HepG2 (cell line): ENCODE measurements around the gene VAC14. TPM values are rescaled to one million over a fixed set of nuclear protein-coding genes. Genes with fewer than 3 reads are reported as not detected.

ENCODE experiments used
- RARA ChIP-seq: IDR thresholded peaks from 2 replicates; pipeline ENCODE4 v1.6.1; 2016; ENCODE audit warnings: missing genetic modification reagents, missing compliant biosample characterization
- RXRA ChIP-seq: sonication (generic); formaldehyde crosslinking; IDR thresholded peaks from 2 replicates; pipeline ENCODE4 v1.5.1; 2020; ENCODE audit warnings: missing genetic modification reagents
- ZFX ChIP-seq: sonication (generic); formaldehyde crosslinking; IDR thresholded peaks from 2 replicates; pipeline ENCODE4 v1.4.0; 2020; ENCODE audit warnings: mild to moderate bottlenecking, low read depth, missing genetic modification reagents, moderate library complexity
- ZNF101 ChIP-seq: sonication (generic); formaldehyde crosslinking; IDR thresholded peaks from 2 replicates; pipeline ENCODE4 v1.4.0; 2020; ENCODE audit warnings: mild to moderate bottlenecking, low read depth, missing genetic modification reagents, borderline replicate concordance
- ZNF614 ChIP-seq: IDR thresholded peaks from 2 replicates; pipeline ENCODE4 v1.6.1; 2018; ENCODE audit warnings: missing biosample characterization, missing genetic modification reagents, inconsistent platforms, borderline replicate concordance
- ZNF7 ChIP-seq: IDR thresholded peaks from 2 replicates; pipeline ENCODE4 v1.6.1; 2016; ENCODE audit warnings: missing biosample characterization, missing genetic modification reagents
- ZSCAN29 ChIP-seq: sonication (generic); formaldehyde crosslinking; conservative IDR thresholded peaks from 2 replicates; pipeline ENCODE4 v1.4.0; 2020; ENCODE audit warnings: mild to moderate bottlenecking, missing genetic modification reagents
- polyA plus RNA-seq, 8 experiments: library from polyadenylated mRNA; depleted of rRNA in 3 of 8; stranded (reverse) in 7 of 8; unstranded in 1 of 8; fragments of >200 nt; fragmentation: Illumina TruSeq in 4 of 8; extraction: Trizol in 4 of 8; gene quantifications; 2 replicates each; pipeline versions ENCODE4 v1.2.1 to v1.2.3, GENCODE V29; 2011 to 2016; ENCODE audit warnings: low read depth in 4 of 8, missing spikeins in 1 of 8, mixed read lengths in 1 of 8; ENCODE audit not compliant: insufficient read depth in 1 of 8
- total RNA-seq, 5 experiments: library from RNA; depleted of rRNA; stranded (reverse); fragments of >200 nt; fragmentation: Illumina TruSeq; extraction: Trizol; gene quantifications; 2 replicates each; pipeline ENCODE4 v1.2.3, GENCODE V29; 2016; ENCODE audit warnings: low read depth in 1 of 5
- TF ChIP-seq, protein P1 (sequence below): sonication (generic); formaldehyde crosslinking; conservative IDR thresholded peaks from 2 replicates; pipeline ENCODE4 v1.8.0; 2022; ENCODE audit warnings: mild to moderate bottlenecking, moderate library complexity, missing genetic modification reagents
- TF ChIP-seq, protein P2 (sequence below): sonication (generic); formaldehyde crosslinking; IDR thresholded peaks from 2 replicates; pipeline ENCODE4 v1.4.0; 2020; ENCODE audit warnings: missing genetic modification reagents, borderline replicate concordance
- TF ChIP-seq, protein P3 (sequence below): sonication (generic); formaldehyde crosslinking; IDR thresholded peaks from 2 replicates; pipeline ENCODE4 v1.4.0; 2020; ENCODE audit warnings: missing genetic modification reagents
- TF ChIP-seq, protein P4 (sequence below): IDR thresholded peaks from 2 replicates; pipeline ENCODE4 v1.6.1; 2016
- TF ChIP-seq, protein P5 (sequence below), 2 experiments: IDR thresholded peaks; 2 replicates each; pipeline ENCODE4 v1.6.1; 2011 to 2012; ENCODE audit warnings: low read length in 2 of 2, borderline replicate concordance in 1 of 2, low read depth in 1 of 2, mild to moderate bottlenecking in 1 of 2, moderate library complexity in 1 of 2
- TF ChIP-seq, protein P6 (sequence below): fragments of 450-650 bp; IDR thresholded peaks from 2 replicates; pipeline ENCODE4 v1.6.1; 2017

VAC14 gene
- total and polyA plus RNA-seq, 2 of the 13 experiments (the other 11 are each of a cell fraction or from before 2014, with no cell fraction given) = 23.5 to 24.6 TPM

DNA sequence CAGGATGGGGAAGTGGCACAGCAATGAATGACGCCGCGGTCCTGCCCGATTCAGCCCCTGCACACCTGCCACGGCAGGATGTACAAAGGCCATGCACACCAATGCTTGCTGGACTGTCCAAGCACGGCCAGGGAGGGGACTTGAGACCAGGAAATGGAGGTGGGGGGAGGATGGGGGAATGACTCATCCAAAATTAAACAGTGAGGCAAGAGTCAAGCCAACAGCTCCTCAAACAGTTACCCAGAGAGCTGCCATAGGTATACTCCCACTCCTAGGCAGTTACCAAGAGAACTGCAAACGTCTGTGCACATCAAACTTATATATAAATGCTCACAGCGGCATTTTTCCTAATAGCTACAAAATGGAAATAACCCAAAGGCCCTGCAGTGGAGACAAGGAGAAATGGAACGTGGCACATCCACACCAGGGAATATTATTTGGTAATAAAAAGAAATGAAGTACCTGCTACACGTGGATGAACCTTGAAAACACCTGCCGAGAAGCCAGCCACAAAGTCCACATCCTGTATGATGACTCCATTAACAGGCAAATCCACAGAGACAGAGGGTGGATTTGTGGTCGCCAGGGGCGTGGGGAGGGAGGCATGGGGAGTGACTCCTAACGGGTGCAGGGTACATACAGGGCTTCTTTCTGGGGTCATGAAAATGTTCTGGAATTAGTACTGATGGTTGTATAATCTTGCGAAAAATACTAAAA, 54.1 kb downstream of the VAC14 start (continued):
- TF ChIP-seq, protein P1, sequence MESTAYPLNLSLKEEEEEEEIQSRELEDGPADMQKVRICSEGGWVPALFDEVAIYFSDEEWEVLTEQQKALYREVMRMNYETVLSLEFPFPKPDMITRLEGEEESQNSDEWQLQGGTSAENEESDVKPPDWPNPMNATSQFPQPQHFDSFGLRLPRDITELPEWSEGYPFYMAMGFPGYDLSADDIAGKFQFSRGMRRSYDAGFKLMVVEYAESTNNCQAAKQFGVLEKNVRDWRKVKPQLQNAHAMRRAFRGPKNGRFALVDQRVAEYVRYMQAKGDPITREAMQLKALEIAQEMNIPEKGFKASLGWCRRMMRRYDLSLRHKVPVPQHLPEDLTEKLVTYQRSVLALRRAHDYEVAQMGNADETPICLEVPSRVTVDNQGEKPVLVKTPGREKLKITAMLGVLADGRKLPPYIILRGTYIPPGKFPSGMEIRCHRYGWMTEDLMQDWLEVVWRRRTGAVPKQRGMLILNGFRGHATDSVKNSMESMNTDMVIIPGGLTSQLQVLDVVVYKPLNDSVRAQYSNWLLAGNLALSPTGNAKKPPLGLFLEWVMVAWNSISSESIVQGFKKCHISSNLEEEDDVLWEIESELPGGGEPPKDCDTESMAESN (CRISPR knock-in tag) = 0 out of 2 replicates have a peak, but pooled peaks have one; percentile 77
- TF ChIP-seq, protein P2, sequence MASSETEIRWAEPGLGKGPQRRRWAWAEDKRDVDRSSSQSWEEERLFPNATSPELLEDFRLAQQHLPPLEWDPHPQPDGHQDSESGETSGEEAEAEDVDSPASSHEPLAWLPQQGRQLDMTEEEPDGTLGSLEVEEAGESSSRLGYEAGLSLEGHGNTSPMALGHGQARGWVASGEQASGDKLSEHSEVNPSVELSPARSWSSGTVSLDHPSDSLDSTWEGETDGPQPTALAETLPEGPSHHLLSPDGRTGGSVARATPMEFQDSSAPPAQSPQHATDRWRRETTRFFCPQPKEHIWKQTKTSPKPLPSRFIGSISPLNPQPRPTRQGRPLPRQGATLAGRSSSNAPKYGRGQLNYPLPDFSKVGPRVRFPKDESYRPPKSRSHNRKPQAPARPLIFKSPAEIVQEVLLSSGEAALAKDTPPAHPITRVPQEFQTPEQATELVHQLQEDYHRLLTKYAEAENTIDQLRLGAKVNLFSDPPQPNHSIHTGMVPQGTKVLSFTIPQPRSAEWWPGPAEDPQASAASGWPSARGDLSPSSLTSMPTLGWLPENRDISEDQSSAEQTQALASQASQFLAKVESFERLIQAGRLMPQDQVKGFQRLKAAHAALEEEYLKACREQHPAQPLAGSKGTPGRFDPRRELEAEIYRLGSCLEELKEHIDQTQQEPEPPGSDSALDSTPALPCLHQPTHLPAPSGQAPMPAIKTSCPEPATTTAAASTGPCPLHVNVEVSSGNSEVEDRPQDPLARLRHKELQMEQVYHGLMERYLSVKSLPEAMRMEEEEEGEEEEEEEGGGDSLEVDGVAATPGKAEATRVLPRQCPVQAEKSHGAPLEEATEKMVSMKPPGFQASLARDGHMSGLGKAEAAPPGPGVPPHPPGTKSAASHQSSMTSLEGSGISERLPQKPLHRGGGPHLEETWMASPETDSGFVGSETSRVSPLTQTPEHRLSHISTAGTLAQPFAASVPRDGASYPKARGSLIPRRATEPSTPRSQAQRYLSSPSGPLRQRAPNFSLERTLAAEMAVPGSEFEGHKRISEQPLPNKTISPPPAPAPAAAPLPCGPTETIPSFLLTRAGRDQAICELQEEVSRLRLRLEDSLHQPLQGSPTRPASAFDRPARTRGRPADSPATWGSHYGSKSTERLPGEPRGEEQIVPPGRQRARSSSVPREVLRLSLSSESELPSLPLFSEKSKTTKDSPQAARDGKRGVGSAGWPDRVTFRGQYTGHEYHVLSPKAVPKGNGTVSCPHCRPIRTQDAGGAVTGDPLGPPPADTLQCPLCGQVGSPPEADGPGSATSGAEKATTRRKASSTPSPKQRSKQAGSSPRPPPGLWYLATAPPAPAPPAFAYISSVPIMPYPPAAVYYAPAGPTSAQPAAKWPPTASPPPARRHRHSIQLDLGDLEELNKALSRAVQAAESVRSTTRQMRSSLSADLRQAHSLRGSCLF = no peak
- peak; percentile 88 for TF ChIP-seq ZFX
- TF ChIP-seq RXRA (CRISPR knock-in tag) = peak; percentile 85
- no peak for TF ChIP-seq ZNF614 (CRISPR knock-in tag)
- peak; percentile 62; the same call in 1 of the 2 replicates for TF ChIP-seq RARA (CRISPR knock-in tag)
- TF ChIP-seq ZNF7 (CRISPR knock-in tag) = no peak
- TF ChIP-seq ZSCAN29 = peak; percentile 93
- TF ChIP-seq, protein P3, sequence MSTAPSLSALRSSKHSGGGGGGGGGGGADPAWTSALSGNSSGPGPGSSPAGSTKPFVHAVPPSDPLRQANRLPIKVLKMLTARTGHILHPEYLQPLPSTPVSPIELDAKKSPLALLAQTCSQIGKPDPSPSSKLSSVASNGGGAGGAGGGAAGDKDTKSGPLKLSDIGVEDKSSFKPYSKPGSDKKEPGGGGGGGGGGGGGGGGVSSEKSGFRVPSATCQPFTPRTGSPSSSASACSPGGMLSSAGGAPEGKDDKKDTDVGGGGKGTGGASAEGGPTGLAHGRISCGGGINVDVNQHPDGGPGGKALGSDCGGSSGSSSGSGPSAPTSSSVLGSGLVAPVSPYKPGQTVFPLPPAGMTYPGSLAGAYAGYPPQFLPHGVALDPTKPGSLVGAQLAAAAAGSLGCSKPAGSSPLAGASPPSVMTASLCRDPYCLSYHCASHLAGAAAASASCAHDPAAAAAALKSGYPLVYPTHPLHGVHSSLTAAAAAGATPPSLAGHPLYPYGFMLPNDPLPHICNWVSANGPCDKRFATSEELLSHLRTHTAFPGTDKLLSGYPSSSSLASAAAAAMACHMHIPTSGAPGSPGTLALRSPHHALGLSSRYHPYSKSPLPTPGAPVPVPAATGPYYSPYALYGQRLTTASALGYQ = peak; percentile 91
- TF ChIP-seq, protein P4, sequence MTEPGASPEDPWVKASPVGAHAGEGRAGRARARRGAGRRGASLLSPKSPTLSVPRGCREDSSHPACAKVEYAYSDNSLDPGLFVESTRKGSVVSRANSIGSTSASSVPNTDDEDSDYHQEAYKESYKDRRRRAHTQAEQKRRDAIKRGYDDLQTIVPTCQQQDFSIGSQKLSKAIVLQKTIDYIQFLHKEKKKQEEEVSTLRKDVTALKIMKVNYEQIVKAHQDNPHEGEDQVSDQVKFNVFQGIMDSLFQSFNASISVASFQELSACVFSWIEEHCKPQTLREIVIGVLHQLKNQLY (CRISPR knock-in tag) = peak; percentile 94
- TF ChIP-seq, protein P5, sequence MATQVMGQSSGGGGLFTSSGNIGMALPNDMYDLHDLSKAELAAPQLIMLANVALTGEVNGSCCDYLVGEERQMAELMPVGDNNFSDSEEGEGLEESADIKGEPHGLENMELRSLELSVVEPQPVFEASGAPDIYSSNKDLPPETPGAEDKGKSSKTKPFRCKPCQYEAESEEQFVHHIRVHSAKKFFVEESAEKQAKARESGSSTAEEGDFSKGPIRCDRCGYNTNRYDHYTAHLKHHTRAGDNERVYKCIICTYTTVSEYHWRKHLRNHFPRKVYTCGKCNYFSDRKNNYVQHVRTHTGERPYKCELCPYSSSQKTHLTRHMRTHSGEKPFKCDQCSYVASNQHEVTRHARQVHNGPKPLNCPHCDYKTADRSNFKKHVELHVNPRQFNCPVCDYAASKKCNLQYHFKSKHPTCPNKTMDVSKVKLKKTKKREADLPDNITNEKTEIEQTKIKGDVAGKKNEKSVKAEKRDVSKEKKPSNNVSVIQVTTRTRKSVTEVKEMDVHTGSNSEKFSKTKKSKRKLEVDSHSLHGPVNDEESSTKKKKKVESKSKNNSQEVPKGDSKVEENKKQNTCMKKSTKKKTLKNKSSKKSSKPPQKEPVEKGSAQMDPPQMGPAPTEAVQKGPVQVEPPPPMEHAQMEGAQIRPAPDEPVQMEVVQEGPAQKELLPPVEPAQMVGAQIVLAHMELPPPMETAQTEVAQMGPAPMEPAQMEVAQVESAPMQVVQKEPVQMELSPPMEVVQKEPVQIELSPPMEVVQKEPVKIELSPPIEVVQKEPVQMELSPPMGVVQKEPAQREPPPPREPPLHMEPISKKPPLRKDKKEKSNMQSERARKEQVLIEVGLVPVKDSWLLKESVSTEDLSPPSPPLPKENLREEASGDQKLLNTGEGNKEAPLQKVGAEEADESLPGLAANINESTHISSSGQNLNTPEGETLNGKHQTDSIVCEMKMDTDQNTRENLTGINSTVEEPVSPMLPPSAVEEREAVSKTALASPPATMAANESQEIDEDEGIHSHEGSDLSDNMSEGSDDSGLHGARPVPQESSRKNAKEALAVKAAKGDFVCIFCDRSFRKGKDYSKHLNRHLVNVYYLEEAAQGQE (IDR thresholded peaks at IDR 0.05; ENCODE audit: borderline replicate concordance in 1 of 2, low read depth in 1 of 2, low read length in 2 of 2) = peak in 1 of 2 experiments; percentile 75; a peak in 2 of 4 replicates
- TF ChIP-seq, protein P6, sequence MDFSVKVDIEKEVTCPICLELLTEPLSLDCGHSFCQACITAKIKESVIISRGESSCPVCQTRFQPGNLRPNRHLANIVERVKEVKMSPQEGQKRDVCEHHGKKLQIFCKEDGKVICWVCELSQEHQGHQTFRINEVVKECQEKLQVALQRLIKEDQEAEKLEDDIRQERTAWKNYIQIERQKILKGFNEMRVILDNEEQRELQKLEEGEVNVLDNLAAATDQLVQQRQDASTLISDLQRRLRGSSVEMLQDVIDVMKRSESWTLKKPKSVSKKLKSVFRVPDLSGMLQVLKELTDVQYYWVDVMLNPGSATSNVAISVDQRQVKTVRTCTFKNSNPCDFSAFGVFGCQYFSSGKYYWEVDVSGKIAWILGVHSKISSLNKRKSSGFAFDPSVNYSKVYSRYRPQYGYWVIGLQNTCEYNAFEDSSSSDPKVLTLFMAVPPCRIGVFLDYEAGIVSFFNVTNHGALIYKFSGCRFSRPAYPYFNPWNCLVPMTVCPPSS = no peak
- TF ChIP-seq ZNF101 (CRISPR knock-in tag) = no peak
